Testis (tissue), 3 donors: ENCODE data around the gene SLC6A7. TPM values are rescaled to one million over a fixed set of nuclear protein-coding genes. Genes with fewer than 3 reads are reported as not detected.

Source experiments
- DNase-seq: peaks from one replicate; pipeline ENCODE4 v3.0.0-alpha.2; 2019
- H3K27ac ChIP-seq, 2 donors: fragments of 200-600 bp; sonication (generic); one replicate each; pipeline ENCODE4 v1.5.1; 2019
- H3K27me3 ChIP-seq: fragments of 200-600 bp; sonication (generic); one replicate; pipeline ENCODE4 v1.5.1; 2019
- H3K36me3 ChIP-seq: fragments of 200-600 bp; sonication (generic); one replicate; pipeline ENCODE4 v1.5.1; 2017; ENCODE audit warnings: low read depth; ENCODE audit errors: missing control alignments
- H3K4me1 ChIP-seq: fragments of 200-600 bp; sonication (generic); one replicate; pipeline ENCODE4 v1.5.1; 2019
- H3K4me3 ChIP-seq, 2 donors: fragments of 200-600 bp; sonication (generic); one replicate each; pipeline ENCODE4 v1.5.1; 2017 to 2019
- H3K9me3 ChIP-seq: fragments of 200-600 bp; sonication (generic); one replicate; pipeline ENCODE4 v1.5.1; 2017
- CTCF ChIP-seq, 3 experiments: fragments of 450-650 bp in 2 of 3; fragments of 200-600 bp in 1 of 3; sonication (generic) in 1 of 3; IDR thresholded peaks; one replicate each; pipeline ENCODE4 v1.5.1; 2016 to 2019; ENCODE audit warnings: antibody characterized with exemption in 3 of 3, mild to moderate bottlenecking in 2 of 3, moderate library complexity in 1 of 3
- POLR2A ChIP-seq: fragments of 450-650 bp; IDR thresholded peaks from one replicate; pipeline ENCODE4 v1.6.1; 2017; ENCODE audit warnings: antibody characterized with exemption, mild to moderate bottlenecking, moderate library complexity
- WGBS, 2 donors: methylation state at CpG; one replicate each; pipeline ENCODE4 v1.1.5; 2018; 5-methylcytosine and 5-hydroxymethylcytosine counted together
- intact Hi-C: fragments of 100-400 bp; cut with DNase I; formaldehyde crosslinking; loops from one replicate; pipeline ENCODE4 v1.15.1; 2023; ENCODE audit warnings: low total_unique reads
- polyA plus RNA-seq: library from polyadenylated mRNA; stranded (reverse); fragments of 350-450 nt; fragmentation: Illumina TruSeq; extraction: RNeasy Lipid Tissue Mini Kit (QIAGEN cat#74804); gene quantifications from one replicate; pipeline ENCODE4 v1.2.3, GENCODE V29; 2014; ENCODE audit warnings: low read depth, low replicate concordance; ENCODE audit not compliant: insufficient read depth
- total RNA-seq, 2 donors: library from RNA; depleted of rRNA; stranded (reverse); fragments of >200 nt; gene quantifications; one replicate each; pipeline ENCODE4 v1.2.3, GENCODE V29; 2016

SLC6A7 gene
- total and polyA plus RNA-seq, 3 donors from 2014 or later, result 0.12 TPM; not detected in 2

GRCh38 chr5:150177721-150178120 is 12.1 kb upstream of the SLC6A7 start:
- no peaks in the 10 kb centered on the region for H3K27me3 ChIP-seq
- no peak overlapping the region for H3K4me3 ChIP-seq
- TF ChIP-seq CTCF (IDR thresholded peaks at IDR 0.05) (no peak), POLR2A (no peak)
- no peak overlapping the region for H3K27ac ChIP-seq
- no peaks in the 10 kb centered on the region for H3K36me3 ChIP-seq
- H3K4me1 ChIP-seq, result peaks cover 57% of the 10 kb centered on the region
- DNase-seq, result no peak
- H3K9me3 ChIP-seq, result no peaks in the 10 kb centered on the region
- WGBS, 2 donors, result 48 to 66% methylated on average over 3 to 4 of the region's 4 CpGs
- intact Hi-C loops, result no loop called here

- no peaks in the 10 kb centered on the region for H3K36me3 ChIP-seq
- no peak overlapping the region for H3K4me3 ChIP-seq
- 74 to 85% methylated on average over 3 to 4 of the region's 4 CpGs for WGBS, 2 donors
- no peak for DNase-seq
- H3K4me1 ChIP-seq, result peaks cover 57% of the 10 kb centered on the region
- intact Hi-C loops, result no loop called here
- TF ChIP-seq CTCF (IDR thresholded peaks at IDR 0.05) (no peak), POLR2A (no peak)
- no peaks in the 10 kb centered on the region for H3K27me3 ChIP-seq
- H3K27ac ChIP-seq, result no peak overlapping the region
- no peaks in the 10 kb centered on the region for H3K9me3 ChIP-seq
Observed at GRCh38 chr5:150178262-150178661, 11.6 kb upstream of the SLC6A7 start.

GRCh38 chr5:150179019-150179620 is 10.7 kb upstream of the SLC6A7 start:
- Histone ChIP-seq H3K27ac (peak overlapping the region; percentile 59 to 65), H3K4me3 (no peak overlapping the region), H3K27me3 (no peaks in the 10 kb centered on the region), H3K9me3 (no peaks in the 10 kb centered on the region), H3K4me1 (peaks cover 57% of the 10 kb centered on the region), H3K36me3 (no peaks in the 10 kb centered on the region)
- intact Hi-C loops, result no loop called here
- no peak for TF ChIP-seq CTCF (IDR thresholded peaks at IDR 0.05)
- no peak for TF ChIP-seq POLR2A
- 79 to 84% methylated on average over 6 to 7 of the region's 7 CpGs for WGBS, 2 donors
- DNase-seq, result no peak

- peak overlapping the region; percentile 59 to 71 for H3K27ac ChIP-seq
- no peaks in the 10 kb centered on the region for H3K27me3 ChIP-seq
- intact Hi-C loops, result no loop called here
- WGBS, 2 donors, result 57 to 60% methylated on average over 16 of the region's 18 CpGs
- H3K36me3 ChIP-seq, result no peaks in the 10 kb centered on the region
- H3K4me3 ChIP-seq, result no peak overlapping the region
- no peaks in the 10 kb centered on the region for H3K9me3 ChIP-seq
- peak; percentile 75 for DNase-seq
- TF ChIP-seq CTCF (IDR thresholded peaks at IDR 0.05) (no peak), POLR2A (no peak)
- peaks cover 57% of the 10 kb centered on the region for H3K4me1 ChIP-seq
Observed at GRCh38 chr5:150180241-150181026, 9.4 kb upstream of the SLC6A7 start.
